GM12865 (cell line): Measurements from ENCODE around the gene CPNE8.

Experiments used
- DNase-seq: peaks from one replicate; pipeline ENCODE4 v3.0.0; 2010; ENCODE audit warnings: low read depth
- H3K4me3 ChIP-seq: 2 replicates; pipeline ENCODE4 v1.5.1; 2011; ENCODE audit warnings: mild to moderate bottlenecking, low read depth, low read length, control low read depth
- CTCF ChIP-seq: IDR thresholded peaks from 2 replicates; pipeline ENCODE4 v1.5.1; 2011; ENCODE audit warnings: low read length, control low read depth, low read depth, inconsistent platforms; ENCODE audit not compliant: insufficient read depth; ENCODE audit errors: missing control alignments

The CPNE8 gene

GRCh38 chr12:38666425-38666824, 239.0 kb downstream of the CPNE8 start:
- TF ChIP-seq CTCF, result no peak
- H3K4me3 ChIP-seq, result no peak overlapping the region
- DNase-seq, result no peak

GRCh38 chr12:38664661-38665269, 240.6 kb downstream of the CPNE8 start:
- no peak overlapping the region for H3K4me3 ChIP-seq
- TF ChIP-seq CTCF, result peak; percentile 57
- DNase-seq, result peak; percentile 44

GRCh38 chr12:38662829-38663228, 242.6 kb downstream of the CPNE8 start:
- DNase-seq, result no peak
- H3K4me3 ChIP-seq, result no peak overlapping the region
- no peak for TF ChIP-seq CTCF

GRCh38 chr12:38653650-38654049, 251.7 kb downstream of the CPNE8 start:
- no peak for DNase-seq
- TF ChIP-seq CTCF, result no peak
- no peak overlapping the region for H3K4me3 ChIP-seq

GRCh38 chr12:38648813-38649212, 256.6 kb downstream of the CPNE8 start:
- no peak for TF ChIP-seq CTCF
- no peak overlapping the region for H3K4me3 ChIP-seq
- DNase-seq, result no peak

GRCh38 chr12:38646146-38646545, 259.2 kb downstream of the CPNE8 start:
- no peak for TF ChIP-seq CTCF
- DNase-seq, result no peak
- H3K4me3 ChIP-seq, result no peak overlapping the region

- H3K4me3 ChIP-seq, result no peak overlapping the region
- no peak for TF ChIP-seq CTCF
- no peak for DNase-seq
Measured at GRCh38 chr12:38639625-38640024, 265.8 kb downstream of the CPNE8 start.
